ENCODE results near the gene LRRC75B. TPM values are rescaled to one million over a fixed set of nuclear protein-coding genes. Genes with fewer than 3 reads are reported as not detected.
A peak's percentile ranks its signal among the peaks of the same experiment; 100 is the strongest.
"Not testable (repeated sequence)": the region's sequence is repeated elsewhere in the genome, so short reads cannot be mapped to it uniquely, and the experiment has no call there.

Gene LRRC75B
- total and polyA plus RNA-seq, 2 experiments from 2014 or later, result 7.8 to 10.6 TPM

GRCh38 chr22:24553597-24554312 lies 39.1 kb downstream of the LRRC75B start:
- TF ChIP-seq EZH2phosphoT487 (IDR thresholded peaks at IDR 0.05; ENCODE audit: insufficient read depth, low read depth) (no peak), EZH2 (IDR thresholded peaks at IDR 0.05; ENCODE audit: insufficient read depth, poor library complexity, severe bottlenecking) (no peak)
- Histone ChIP-seq H2AFZ (peak overlapping the region; percentile 71; the same call in 1 of the 2 replicates), H3F3A (ENCODE audit: insufficient read depth) (0 out of 2 replicates have a peak, but pooled peaks cover 4% of the 10 kb centered on the region), H3K4me2 (ENCODE audit: unreplicated experiment) (peak overlapping the region; percentile 96), H3K4me3 (peak overlapping the region; percentile 96), H3K27ac (peak overlapping the region; percentile 82), H3K9ac (peak overlapping the region; percentile 97), H3K79me2 (ENCODE audit: insufficient read depth) (peaks cover 91% of the 10 kb centered on the region), H4K20me1 (ENCODE audit: insufficient read depth) (no peaks in the 10 kb centered on the region; the same call in 1 of the 2 replicates), H3K9me3 (ENCODE audit: low read depth) (no peaks in the 10 kb centered on the region), H3K36me3 (ENCODE audit: low read depth) (peaks cover 9% of the 10 kb centered on the region), H3K4me1 (ENCODE audit: insufficient read depth) (peaks cover 18% of the 10 kb centered on the region), H3K27me3 (replicated peaks; ENCODE audit: insufficient read depth) (no peaks in the 10 kb centered on the region), H3K9me2 (ENCODE audit: insufficient read depth) (no peaks in the 10 kb centered on the region)
- in situ Hi-C loops (cut with MboI), result no loop called here
- peak; percentile 64 for DNase-seq
- WGBS, 2 experiments (ENCODE audit: low coverage in 1 of 2, low lambda C conversion rate in 2 of 2, missing lambda C conversion rate in 2 of 2), result 30 to 36% methylated on average over 12 of the region's 12 CpGs

DNA sequence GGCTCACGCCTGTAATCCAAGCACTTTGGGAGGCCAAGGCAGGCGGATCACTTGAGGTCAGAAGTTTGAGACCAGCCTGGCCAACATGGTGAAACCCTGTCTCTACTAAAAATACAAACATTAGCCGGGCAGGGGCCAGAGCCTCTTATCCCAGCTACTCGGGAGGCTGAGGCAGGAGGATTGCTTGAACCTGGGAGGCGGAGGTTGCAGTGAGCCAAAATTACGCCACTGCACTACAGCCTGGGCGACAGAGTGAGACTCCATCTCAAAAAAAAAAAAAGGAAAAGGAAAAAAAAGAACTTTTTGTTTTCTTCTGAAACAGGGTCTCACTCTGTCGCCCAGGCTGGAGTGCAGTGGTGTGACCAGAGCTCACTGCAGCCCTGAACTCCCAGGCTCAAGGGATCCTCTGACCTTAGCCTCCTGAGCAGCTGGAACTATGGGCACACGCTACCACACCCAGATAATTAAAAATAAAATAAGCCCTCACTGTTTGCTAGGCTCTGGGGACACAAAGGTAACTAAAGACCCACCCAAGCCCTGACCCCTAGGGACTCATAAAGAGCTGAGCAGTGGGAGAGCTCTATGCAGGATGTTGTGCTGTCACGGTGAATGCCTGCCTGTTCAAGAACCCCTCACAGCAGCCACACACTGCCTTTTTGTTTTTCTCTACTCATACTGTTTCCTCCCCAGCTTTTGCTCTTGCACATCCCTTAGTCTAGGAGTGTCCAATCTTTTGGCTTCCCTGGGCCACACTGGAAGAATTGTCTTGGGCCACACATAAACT lies 40.2 kb downstream of the LRRC75B start:
- H3F3A ChIP-seq (ENCODE audit: insufficient read depth); H3K36me3 ChIP-seq (ENCODE audit: low read depth); H3K9me2 ChIP-seq (ENCODE audit: insufficient read depth); H2AFZ ChIP-seq; H3K27me3 ChIP-seq (replicated peaks; ENCODE audit: insufficient read depth); H4K20me1 ChIP-seq (ENCODE audit: insufficient read depth); DNase-seq; in situ Hi-C loops (cut with MboI); H3K9me3 ChIP-seq (ENCODE audit: low read depth): not testable (repeated sequence)
- Histone ChIP-seq H3K9ac (peak overlapping the region; percentile 97), H3K4me1 (ENCODE audit: insufficient read depth) (peaks cover 18% of the 10 kb centered on the region), H3K4me3 (peak overlapping the region; percentile 96; the same call in 1 of the 2 replicates), H3K27ac (peak overlapping the region; percentile 82), H3K79me2 (ENCODE audit: insufficient read depth) (peaks cover 89% of the 10 kb centered on the region), H3K4me2 (ENCODE audit: unreplicated experiment) (peak overlapping the region; percentile 96)
- WGBS, 2 experiments (ENCODE audit: low coverage in 1 of 2, low lambda C conversion rate in 2 of 2, missing lambda C conversion rate in 2 of 2), result 82 to 85% methylated on average over 10 of the region's 10 CpGs

GRCh38 chr22:24550902-24551435 lies 41.9 kb downstream of the LRRC75B start:
- DNase-seq, result no peak
- Histone ChIP-seq H3K4me1 (ENCODE audit: insufficient read depth) (peaks cover 10% of the 10 kb centered on the region), H3K9me2 (ENCODE audit: insufficient read depth) (no peaks in the 10 kb centered on the region), H3F3A (ENCODE audit: insufficient read depth) (no peaks in the 10 kb centered on the region), H2AFZ (no peak overlapping the region), H3K9me3 (ENCODE audit: low read depth) (no peaks in the 10 kb centered on the region), H4K20me1 (ENCODE audit: insufficient read depth) (no peaks in the 10 kb centered on the region), H3K4me3 (no peak overlapping the region), H3K36me3 (ENCODE audit: low read depth) (0 out of 2 replicates have a peak, but pooled peaks cover 3% of the 10 kb centered on the region), H3K79me2 (ENCODE audit: insufficient read depth) (peaks cover 72% of the 10 kb centered on the region), H3K9ac (no peak overlapping the region), H3K27me3 (replicated peaks; ENCODE audit: insufficient read depth) (no peaks in the 10 kb centered on the region), H3K27ac (no peak overlapping the region), H3K4me2 (ENCODE audit: unreplicated experiment) (no peak overlapping the region)
- TF ChIP-seq EZH2phosphoT487 (IDR thresholded peaks at IDR 0.05; ENCODE audit: insufficient read depth, low read depth) (no peak), EZH2 (IDR thresholded peaks at IDR 0.05; ENCODE audit: insufficient read depth, poor library complexity, severe bottlenecking) (no peak)
- in situ Hi-C loops (cut with MboI), result no loop called here
- 80 to 82% methylated on average over 6 of the region's 6 CpGs for WGBS, 2 experiments (ENCODE audit: low coverage in 1 of 2, low lambda C conversion rate in 2 of 2, missing lambda C conversion rate in 2 of 2)

GRCh38 chr22:24550028-24550901 lies 42.6 kb downstream of the LRRC75B start:
- peaks cover 70% of the 10 kb centered on the region for H3K79me2 ChIP-seq (ENCODE audit: insufficient read depth)
- H3K27ac ChIP-seq, result no peak overlapping the region
- H3K36me3 ChIP-seq (ENCODE audit: low read depth), result 0 out of 2 replicates have a peak, but pooled peaks cover 3% of the 10 kb centered on the region
- H3F3A ChIP-seq (ENCODE audit: insufficient read depth), result no peaks in the 10 kb centered on the region
- H3K9me2 ChIP-seq (ENCODE audit: insufficient read depth), result no peaks in the 10 kb centered on the region
- H3K9ac ChIP-seq, result no peak overlapping the region
- H3K27me3 ChIP-seq (replicated peaks; ENCODE audit: insufficient read depth), result no peaks in the 10 kb centered on the region
- H2AFZ ChIP-seq, result no peak overlapping the region
- in situ Hi-C loops (cut with MboI), result no loop called here
- no peaks in the 10 kb centered on the region for H4K20me1 ChIP-seq (ENCODE audit: insufficient read depth)
- H3K4me3 ChIP-seq, result no peak overlapping the region
- peaks cover 10% of the 10 kb centered on the region for H3K4me1 ChIP-seq (ENCODE audit: insufficient read depth)
- DNase-seq, result peak; percentile 36
- H3K9me3 ChIP-seq (ENCODE audit: low read depth), result no peaks in the 10 kb centered on the region
- WGBS, 2 experiments (ENCODE audit: low coverage in 1 of 2, low lambda C conversion rate in 2 of 2, missing lambda C conversion rate in 2 of 2), result 81 to 83% methylated on average over 8 of the region's 8 CpGs
- TF ChIP-seq EZH2 (IDR thresholded peaks at IDR 0.05; ENCODE audit: insufficient read depth, poor library complexity, severe bottlenecking) (no peak), EZH2phosphoT487 (IDR thresholded peaks at IDR 0.05; ENCODE audit: insufficient read depth, low read depth) (no peak)
- no peak overlapping the region for H3K4me2 ChIP-seq (ENCODE audit: unreplicated experiment)
